Spleen (tissue), 11 donors: ENCODE results near the gene MRPS26. TPM values are rescaled to one million over a fixed set of nuclear protein-coding genes. Genes with fewer than 3 reads are reported as not detected.

Source experiments
- DNase-seq: peaks from one replicate; pipeline ENCODE4 v3.0.0-alpha.2; 2020
- H3K27ac ChIP-seq, 8 donors: fragments of 200-600 bp; sonication (generic) in 7 of 8; 1 replicate in 4 of 8; 2 replicates in 4 of 8; pipeline versions ENCODE4 v1.5.0 to v1.8.0; 2016 to 2021; ENCODE audit warnings: inconsistent platforms in 4 of 8, mild to moderate bottlenecking in 4 of 8, moderate library complexity in 1 of 8
- H3K27me3 ChIP-seq, 7 donors: fragments of 200-600 bp; sonication (generic) in 6 of 7; replicated peaks in 1 of 7; 1 replicate in 4 of 7; 2 replicates in 3 of 7; pipeline versions ENCODE4 v1.5.0 to v1.8.0; 2016 to 2021; ENCODE audit warnings: inconsistent platforms in 3 of 7, mild to moderate bottlenecking in 1 of 7
- H3K36me3 ChIP-seq, 6 donors: fragments of 200-600 bp; sonication (generic) in 5 of 6; 1 replicate in 4 of 6; 2 replicates in 2 of 6; pipeline versions ENCODE4 v1.5.0 to v1.8.0; 2016 to 2021; ENCODE audit warnings: inconsistent platforms in 2 of 6
- H3K4me1 ChIP-seq, 6 donors: fragments of 200-600 bp; sonication (generic) in 5 of 6; 1 replicate in 3 of 6; 2 replicates in 3 of 6; pipeline versions ENCODE4 v1.5.0 to v1.8.0; 2016 to 2021; ENCODE audit warnings: inconsistent platforms in 3 of 6
- H3K4me3 ChIP-seq, 8 donors: fragments of 200-600 bp; sonication (generic) in 7 of 8; 1 replicate in 4 of 8; 2 replicates in 4 of 8; pipeline versions ENCODE4 v1.5.0 to v1.8.0; 2016 to 2021; ENCODE audit warnings: inconsistent platforms in 4 of 8, mild to moderate bottlenecking in 4 of 8, moderate library complexity in 2 of 8
- H3K9me3 ChIP-seq, 8 donors: fragments of 200-600 bp; sonication (generic) in 7 of 8; 1 replicate in 4 of 8; 2 replicates in 4 of 8; pipeline versions ENCODE4 v1.5.0 to v1.8.0; 2016 to 2021; ENCODE audit warnings: inconsistent platforms in 4 of 8
- POLR2A ChIP-seq, 3 donors: fragments of 450-650 bp; IDR thresholded peaks; one replicate each; pipeline ENCODE4 v1.5.1; 2017; ENCODE audit warnings: antibody characterized with exemption in 3 of 3, mild to moderate bottlenecking in 1 of 3
- POLR2AphosphoS5 ChIP-seq, 3 donors: sonication (generic); formaldehyde crosslinking; IDR thresholded peaks; one replicate each; pipeline ENCODE4 v1.5.1; 2017; ENCODE audit warnings: antibody characterized with exemption in 3 of 3
- WGBS, 5 donors: extraction: QIAGEN DNeasy Blood & Tissue Kit in 3 of 5; methylation state at CpG; one replicate each; pipeline versions ENCODE4 v1.1.5 to v1.1.7; 2013 to 2018; 5-methylcytosine and 5-hydroxymethylcytosine counted together
- intact Hi-C: fragments of 100-400 bp; cut with DNase I; formaldehyde crosslinking; loops from one replicate; pipeline ENCODE4 v1.15.0; 2023; ENCODE audit warnings: low total_unique reads
- polyA plus RNA-seq, 3 donors: library from polyadenylated mRNA; stranded (reverse); fragments of 200-250 nt; gene quantifications; one replicate each; pipeline ENCODE4 v1.2.1, GENCODE V29; 2013
- total RNA-seq, 7 donors: library from RNA; depleted of rRNA in 3 of 7; stranded (reverse); fragments of >200 nt in 3 of 7; fragmentation: NEBNext Ultra II Directional in 4 of 7; extraction: Animal tissue kit (Norgen Biotek cat#: 25700) in 4 of 7; gene quantifications; one replicate each; pipeline versions ENCODE4 v1.1.0 to v1.2.1, GENCODE V29; 2016 to 2021
- TF ChIP-seq, protein P1 (sequence below), 11 experiments: fragments of 200-600 bp in 7 of 11; fragments of 450-650 bp in 4 of 11; sonication (generic) in 4 of 11; IDR thresholded peaks in 8 of 11; conservative IDR thresholded peaks in 3 of 11; 1 replicate in 7 of 11; 2 replicates in 4 of 11; pipeline versions ENCODE4 v1.4.0 to v1.8.0; 2016 to 2021; ENCODE audit warnings: antibody characterized with exemption in 11 of 11, inconsistent platforms in 4 of 11, mild to moderate bottlenecking in 1 of 11
- donor health status: healthy with polysubstance abuse.
- donor health status: DM: no; HTN: no; CAD: no; lungs with moderate emphysema.
- donor health status: DM: no; HTN: no; CAD: no.
- donor health status: Bipolar disorder and iron deficiency.
- donor health status: healthy.
- donor health status: DM: no; HTN: no; CAD: no.
- donor health status: DM: yes; HTN: yes; CAD: no.

MRPS26 gene
- total and polyA plus RNA-seq, 10 donors, result 22.5 to 64.6 (median 30.8) TPM

DNA sequence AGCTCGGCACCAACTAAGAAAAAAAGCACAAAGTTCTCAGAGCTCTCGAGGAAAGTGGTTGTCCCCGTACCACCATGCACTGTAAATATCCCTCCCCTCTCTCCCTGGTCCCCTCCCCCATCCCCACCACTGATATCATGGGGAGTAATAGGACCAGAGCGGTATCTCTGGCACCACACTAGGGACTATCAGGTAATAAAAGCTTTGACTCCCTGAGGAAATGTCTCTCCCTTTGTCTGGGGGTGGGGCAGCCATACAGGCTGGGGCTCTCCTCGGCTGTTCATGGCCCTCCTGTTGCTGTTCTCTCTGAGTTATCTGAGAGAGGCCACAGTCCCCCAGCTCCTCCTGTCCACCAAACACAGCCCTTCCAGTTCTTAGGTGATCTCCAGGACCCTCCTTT, 7.4 kb upstream of the MRPS26 start:
- intact Hi-C loops, result no loop called here
- Histone ChIP-seq H3K27me3 (no peaks in the 10 kb centered on the region), H3K4me3 (no peak overlapping the region), H3K4me1 (peaks cover 0 to 9% (median 0%) of the 10 kb centered on the region in 6 donors), H3K36me3 (peaks cover 0 to 82% (median 58%) of the 10 kb centered on the region in 6 donors), H3K9me3 (no peaks in the 10 kb centered on the region), H3K27ac (no peak overlapping the region)
- 88 to 94% (median 91%) methylated on average over 5 of the region's 5 CpGs for WGBS, 5 donors
- peak; percentile 20 for DNase-seq
- TF ChIP-seq, protein P1, sequence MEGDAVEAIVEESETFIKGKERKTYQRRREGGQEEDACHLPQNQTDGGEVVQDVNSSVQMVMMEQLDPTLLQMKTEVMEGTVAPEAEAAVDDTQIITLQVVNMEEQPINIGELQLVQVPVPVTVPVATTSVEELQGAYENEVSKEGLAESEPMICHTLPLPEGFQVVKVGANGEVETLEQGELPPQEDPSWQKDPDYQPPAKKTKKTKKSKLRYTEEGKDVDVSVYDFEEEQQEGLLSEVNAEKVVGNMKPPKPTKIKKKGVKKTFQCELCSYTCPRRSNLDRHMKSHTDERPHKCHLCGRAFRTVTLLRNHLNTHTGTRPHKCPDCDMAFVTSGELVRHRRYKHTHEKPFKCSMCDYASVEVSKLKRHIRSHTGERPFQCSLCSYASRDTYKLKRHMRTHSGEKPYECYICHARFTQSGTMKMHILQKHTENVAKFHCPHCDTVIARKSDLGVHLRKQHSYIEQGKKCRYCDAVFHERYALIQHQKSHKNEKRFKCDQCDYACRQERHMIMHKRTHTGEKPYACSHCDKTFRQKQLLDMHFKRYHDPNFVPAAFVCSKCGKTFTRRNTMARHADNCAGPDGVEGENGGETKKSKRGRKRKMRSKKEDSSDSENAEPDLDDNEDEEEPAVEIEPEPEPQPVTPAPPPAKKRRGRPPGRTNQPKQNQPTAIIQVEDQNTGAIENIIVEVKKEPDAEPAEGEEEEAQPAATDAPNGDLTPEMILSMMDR (IDR thresholded peaks at IDR 0.05 in 8 of 11, conservative IDR thresholded peaks at IDR 0.05 in 3 of 11), result no peak
- TF ChIP-seq POLR2AphosphoS5 (IDR thresholded peaks at IDR 0.05) (no peak), POLR2A (IDR thresholded peaks at IDR 0.05) (no peak)

- no peak overlapping the region for H3K4me3 ChIP-seq
- no peak overlapping the region for H3K27ac ChIP-seq
- WGBS, 5 donors, result 78 to 95% (median 92%) methylated on average over 4 of the region's 4 CpGs
- DNase-seq, result peak; percentile 70
- peaks cover 0 to 72% (median 56%) of the 10 kb centered on the region in 6 donors for H3K36me3 ChIP-seq
- intact Hi-C loops, result no loop called here
- peaks cover 0 to 9% (median 0%) of the 10 kb centered on the region in 6 donors for H3K4me1 ChIP-seq
- H3K27me3 ChIP-seq, result no peaks in the 10 kb centered on the region
- TF ChIP-seq POLR2A (IDR thresholded peaks at IDR 0.05), result no peak
- H3K9me3 ChIP-seq, result no peaks in the 10 kb centered on the region
Observed at GRCh38 chr20:3039426-3039825, 6.4 kb upstream of the MRPS26 start.

GRCh38 chr20:3040086-3040485, 5.8 kb upstream of the MRPS26 start:
- intact Hi-C loops, result no loop called here

DNA sequence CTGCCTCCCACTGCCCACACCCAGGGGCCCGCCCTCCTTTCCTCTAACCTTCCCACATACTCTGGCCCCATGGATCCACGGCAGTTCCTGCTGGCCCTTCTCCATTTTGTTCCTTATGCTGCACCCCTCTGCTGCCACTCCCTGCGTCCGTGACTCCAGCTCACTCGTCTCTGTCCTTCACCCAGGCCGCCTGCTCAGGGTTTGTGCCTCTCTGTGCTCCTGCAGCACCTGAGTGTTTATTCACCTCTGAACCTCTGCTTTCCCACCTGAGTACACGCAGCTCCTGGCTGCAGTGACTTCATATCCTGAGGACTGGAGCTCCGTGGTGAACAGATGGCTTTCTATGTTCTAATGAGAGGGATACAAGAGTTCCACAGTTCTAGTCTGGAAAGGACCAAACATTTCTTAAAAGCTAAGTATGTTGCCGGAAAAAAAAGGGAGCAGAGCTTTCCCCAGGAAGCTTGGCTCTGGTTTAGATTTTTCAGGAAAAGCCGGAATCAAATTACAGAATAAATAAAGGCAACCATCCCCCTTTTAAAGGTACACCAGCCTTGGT, 3.9 kb upstream of the MRPS26 start:
- Histone ChIP-seq H3K27ac (peak overlapping the region in 5 of 8 donors; percentile 9 to 59 (median 43)), H3K9me3 (no peaks in the 10 kb centered on the region), H3K36me3 (peaks cover 0 to 47% (median 34%) of the 10 kb centered on the region in 6 donors), H3K4me3 (no peak overlapping the region), H3K27me3 (no peaks in the 10 kb centered on the region), H3K4me1 (peaks cover 3 to 22% (median 15%) of the 10 kb centered on the region in 6 donors)
- intact Hi-C loops, result no loop called here
- TF ChIP-seq POLR2AphosphoS5 (IDR thresholded peaks at IDR 0.05), result peak in 1 of 3 donors; percentile 5
- TF ChIP-seq, protein P1 (IDR thresholded peaks at IDR 0.05 in 8 of 11, conservative IDR thresholded peaks at IDR 0.05 in 3 of 11), result no peak
- peak; percentile 46 for DNase-seq
- 72 to 80% (median 74%) methylated on average over 10 of the region's 10 CpGs for WGBS, 5 donors

More at GRCh38 chr20:3040086-3040485, 5.8 kb upstream of the MRPS26 start:
- Histone ChIP-seq H3K27me3 (no peaks in the 10 kb centered on the region), H3K4me1 (peaks cover 0 to 11% (median 5%) of the 10 kb centered on the region in 6 donors), H3K27ac (no peak overlapping the region), H3K36me3 (peaks cover 0 to 66% (median 53%) of the 10 kb centered on the region in 6 donors), H3K4me3 (no peak overlapping the region), H3K9me3 (no peaks in the 10 kb centered on the region)
- TF ChIP-seq POLR2A (IDR thresholded peaks at IDR 0.05) (no peak), POLR2AphosphoS5 (IDR thresholded peaks at IDR 0.05) (peak in 1 of 3 donors; percentile 34)
- 90 to 97% (median 95%) methylated on average over 8 of the region's 8 CpGs for WGBS, 5 donors
- DNase-seq, result peak; percentile 62

GRCh38 chr20:3042625-3043024, 3.2 kb upstream of the MRPS26 start:
- Histone ChIP-seq H3K9me3 (no peaks in the 10 kb centered on the region), H3K27ac (peak overlapping the region in 4 of 8 donors; percentile 16 to 59 (median 46)), H3K4me3 (no peak overlapping the region), H3K27me3 (no peaks in the 10 kb centered on the region), H3K4me1 (peaks cover 7 to 29% (median 22%) of the 10 kb centered on the region in 6 donors), H3K36me3 (peaks cover 0 to 43% (median 29%) of the 10 kb centered on the region in 6 donors)
- DNase-seq, result peak; percentile 45
- TF ChIP-seq POLR2AphosphoS5 (IDR thresholded peaks at IDR 0.05) (peak in 1 of 3 donors; percentile 30), POLR2A (IDR thresholded peaks at IDR 0.05) (no peak)
- TF ChIP-seq, protein P1 (IDR thresholded peaks at IDR 0.05 in 8 of 11, conservative IDR thresholded peaks at IDR 0.05 in 3 of 11), result no peak
- intact Hi-C loops, result no loop called here
- WGBS, 5 donors, result 88 to 96% (median 94%) methylated on average over 4 to 5 of the region's 5 CpGs
